Measurements from ENCODE around the gene ZNF70. TPM values are rescaled to one million over a fixed set of nuclear protein-coding genes. Genes with fewer than 3 reads are reported as not detected.

Gene ZNF70
- total and polyA plus RNA-seq, 9 of the 15 experiments (the other 6 are each of a cell fraction or from before 2014, with no cell fraction given) = 0.14 to 3.3 (median 1.4) TPM

DNA sequence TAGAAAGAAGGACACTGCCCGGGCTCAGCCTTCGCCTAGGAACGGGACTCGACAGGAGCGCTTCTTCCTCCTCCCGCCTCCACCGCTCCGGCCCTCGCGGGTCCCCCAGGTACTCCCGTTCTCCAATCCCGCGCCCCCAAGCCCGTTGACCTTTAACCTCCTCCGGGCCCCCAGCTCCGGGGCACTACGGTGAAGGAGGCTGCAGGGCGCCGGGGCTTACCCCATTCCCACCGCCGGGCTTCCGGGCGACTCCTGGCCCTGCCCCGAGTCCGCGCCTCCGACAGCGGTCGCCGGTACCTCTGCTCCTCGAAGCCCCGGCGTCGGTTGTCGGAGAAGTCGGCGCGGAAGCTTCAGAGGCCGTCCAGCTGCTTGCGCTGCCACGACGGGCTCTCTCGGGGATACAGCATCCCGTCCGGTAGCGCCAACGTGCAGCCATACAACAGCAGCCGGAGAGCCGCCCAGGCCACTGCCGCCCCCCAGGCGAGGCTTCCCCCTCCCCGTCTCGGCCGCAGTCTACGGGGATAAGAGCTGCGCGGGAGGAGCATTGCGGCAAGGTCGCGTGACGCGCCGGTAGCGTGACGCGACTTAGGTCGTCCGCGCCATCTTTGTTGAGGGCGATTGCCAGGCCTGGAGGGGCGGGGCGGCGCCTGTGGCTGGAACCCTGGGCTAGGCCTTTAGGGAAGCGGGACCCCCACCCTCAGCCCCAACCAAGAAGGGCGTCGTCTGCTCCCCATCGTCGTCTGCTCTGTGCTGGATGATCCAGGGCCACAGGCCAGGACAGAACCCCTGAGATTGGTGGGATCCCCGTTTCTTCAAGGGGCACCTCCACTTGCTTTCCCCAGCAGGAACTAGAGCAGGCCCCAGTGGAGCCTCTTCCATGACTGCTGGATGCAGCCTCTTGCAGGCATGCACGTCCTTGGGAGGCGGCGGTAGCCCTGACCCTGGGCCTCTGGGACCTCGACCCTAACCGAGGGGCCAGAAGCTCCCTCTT lies 33.8 kb downstream of the ZNF70 start (continued):
- TF ChIP-seq, protein P1, sequence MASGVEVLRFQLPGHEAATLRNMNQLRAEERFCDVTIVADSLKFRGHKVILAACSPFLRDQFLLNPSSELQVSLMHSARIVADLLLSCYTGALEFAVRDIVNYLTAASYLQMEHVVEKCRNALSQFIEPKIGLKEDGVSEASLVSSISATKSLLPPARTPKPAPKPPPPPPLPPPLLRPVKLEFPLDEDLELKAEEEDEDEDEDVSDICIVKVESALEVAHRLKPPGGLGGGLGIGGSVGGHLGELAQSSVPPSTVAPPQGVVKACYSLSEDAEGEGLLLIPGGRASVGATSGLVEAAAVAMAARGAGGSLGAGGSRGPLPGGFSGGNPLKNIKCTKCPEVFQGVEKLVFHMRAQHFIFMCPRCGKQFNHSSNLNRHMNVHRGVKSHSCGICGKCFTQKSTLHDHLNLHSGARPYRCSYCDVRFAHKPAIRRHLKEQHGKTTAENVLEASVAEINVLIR (CRISPR knock-in tag; IDR thresholded peaks at IDR 0.05) = peak; percentile 90
- TF ChIP-seq, protein P2, sequence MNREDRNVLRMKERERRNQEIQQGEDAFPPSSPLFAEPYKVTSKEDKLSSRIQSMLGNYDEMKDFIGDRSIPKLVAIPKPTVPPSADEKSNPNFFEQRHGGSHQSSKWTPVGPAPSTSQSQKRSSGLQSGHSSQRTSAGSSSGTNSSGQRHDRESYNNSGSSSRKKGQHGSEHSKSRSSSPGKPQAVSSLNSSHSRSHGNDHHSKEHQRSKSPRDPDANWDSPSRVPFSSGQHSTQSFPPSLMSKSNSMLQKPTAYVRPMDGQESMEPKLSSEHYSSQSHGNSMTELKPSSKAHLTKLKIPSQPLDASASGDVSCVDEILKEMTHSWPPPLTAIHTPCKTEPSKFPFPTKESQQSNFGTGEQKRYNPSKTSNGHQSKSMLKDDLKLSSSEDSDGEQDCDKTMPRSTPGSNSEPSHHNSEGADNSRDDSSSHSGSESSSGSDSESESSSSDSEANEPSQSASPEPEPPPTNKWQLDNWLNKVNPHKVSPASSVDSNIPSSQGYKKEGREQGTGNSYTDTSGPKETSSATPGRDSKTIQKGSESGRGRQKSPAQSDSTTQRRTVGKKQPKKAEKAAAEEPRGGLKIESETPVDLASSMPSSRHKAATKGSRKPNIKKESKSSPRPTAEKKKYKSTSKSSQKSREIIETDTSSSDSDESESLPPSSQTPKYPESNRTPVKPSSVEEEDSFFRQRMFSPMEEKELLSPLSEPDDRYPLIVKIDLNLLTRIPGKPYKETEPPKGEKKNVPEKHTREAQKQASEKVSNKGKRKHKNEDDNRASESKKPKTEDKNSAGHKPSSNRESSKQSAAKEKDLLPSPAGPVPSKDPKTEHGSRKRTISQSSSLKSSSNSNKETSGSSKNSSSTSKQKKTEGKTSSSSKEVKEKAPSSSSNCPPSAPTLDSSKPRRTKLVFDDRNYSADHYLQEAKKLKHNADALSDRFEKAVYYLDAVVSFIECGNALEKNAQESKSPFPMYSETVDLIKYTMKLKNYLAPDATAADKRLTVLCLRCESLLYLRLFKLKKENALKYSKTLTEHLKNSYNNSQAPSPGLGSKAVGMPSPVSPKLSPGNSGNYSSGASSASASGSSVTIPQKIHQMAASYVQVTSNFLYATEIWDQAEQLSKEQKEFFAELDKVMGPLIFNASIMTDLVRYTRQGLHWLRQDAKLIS (CRISPR knock-in tag; IDR thresholded peaks at IDR 0.05) = no peak
- peak; percentile 37 for TF ChIP-seq GABPA (tag; conservative IDR thresholded peaks at IDR 0.05; ENCODE audit: low read depth)
- peak; percentile 83 for TF ChIP-seq RAD51 (IDR thresholded peaks at IDR 0.05; ENCODE audit: borderline replicate concordance, low read depth)
- TF ChIP-seq ETV5 (CRISPR knock-in tag; IDR thresholded peaks at IDR 0.05; ENCODE audit: low read depth) = peak; percentile 21; the same call in 1 of the 2 replicates
- no peak for TF ChIP-seq FOXA1 (IDR thresholded peaks at IDR 0.05; ENCODE audit: borderline replicate concordance)
- TF ChIP-seq RBFOX2 (IDR thresholded peaks at IDR 0.05; ENCODE audit: low read depth, low read length) = peak; percentile 91
- TF ChIP-seq ZNF436 (CRISPR knock-in tag; IDR thresholded peaks at IDR 0.05) = no peak
- TF ChIP-seq EP400 (IDR thresholded peaks at IDR 0.05) = peak; percentile 57
- TF ChIP-seq ZNF586 (CRISPR knock-in tag; conservative IDR thresholded peaks at IDR 0.05) = no peak
- TF ChIP-seq, protein P3, sequence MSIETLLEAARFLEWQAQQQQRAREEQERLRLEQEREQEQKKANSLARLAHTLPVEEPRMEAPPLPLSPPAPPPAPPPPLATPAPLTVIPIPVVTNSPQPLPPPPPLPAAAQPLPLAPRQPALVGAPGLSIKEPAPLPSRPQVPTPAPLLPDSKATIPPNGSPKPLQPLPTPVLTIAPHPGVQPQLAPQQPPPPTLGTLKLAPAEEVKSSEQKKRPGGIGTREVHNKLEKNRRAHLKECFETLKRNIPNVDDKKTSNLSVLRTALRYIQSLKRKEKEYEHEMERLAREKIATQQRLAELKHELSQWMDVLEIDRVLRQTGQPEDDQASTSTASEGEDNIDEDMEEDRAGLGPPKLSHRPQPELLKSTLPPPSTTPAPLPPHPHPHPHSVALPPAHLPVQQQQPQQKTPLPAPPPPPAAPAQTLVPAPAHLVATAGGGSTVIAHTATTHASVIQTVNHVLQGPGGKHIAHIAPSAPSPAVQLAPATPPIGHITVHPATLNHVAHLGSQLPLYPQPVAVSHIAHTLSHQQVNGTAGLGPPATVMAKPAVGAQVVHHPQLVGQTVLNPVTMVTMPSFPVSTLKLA (conservative IDR thresholded peaks at IDR 0.05) = peak; percentile 59 to 83
- TF ChIP-seq TAF1 (IDR thresholded peaks at IDR 0.05; ENCODE audit: control insufficient read depth, extremely low read depth, insufficient read depth, low read length, severe bottlenecking) = peak; percentile 38
- peak; percentile 48 for TF ChIP-seq PHF20 (IDR thresholded peaks at IDR 0.05; ENCODE audit: partially characterized antibody)
- TF ChIP-seq FOXJ3 (CRISPR knock-in tag; IDR thresholded peaks at IDR 0.05) = no peak
- TF ChIP-seq MIER1 (IDR thresholded peaks at IDR 0.05; ENCODE audit: low read depth) = no peak
- TF ChIP-seq NFXL1 (CRISPR knock-in tag; IDR thresholded peaks at IDR 0.05) = no peak
- TF ChIP-seq BCL6 (CRISPR knock-in tag; IDR thresholded peaks at IDR 0.05) = no peak
- TF ChIP-seq, protein P4, sequence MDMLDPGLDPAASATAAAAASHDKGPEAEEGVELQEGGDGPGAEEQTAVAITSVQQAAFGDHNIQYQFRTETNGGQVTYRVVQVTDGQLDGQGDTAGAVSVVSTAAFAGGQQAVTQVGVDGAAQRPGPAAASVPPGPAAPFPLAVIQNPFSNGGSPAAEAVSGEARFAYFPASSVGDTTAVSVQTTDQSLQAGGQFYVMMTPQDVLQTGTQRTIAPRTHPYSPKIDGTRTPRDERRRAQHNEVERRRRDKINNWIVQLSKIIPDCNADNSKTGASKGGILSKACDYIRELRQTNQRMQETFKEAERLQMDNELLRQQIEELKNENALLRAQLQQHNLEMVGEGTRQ (CRISPR knock-in tag; IDR thresholded peaks at IDR 0.05) = peak; percentile 94
- TF ChIP-seq NFRKB (IDR thresholded peaks at IDR 0.05; ENCODE audit: low read depth) = no peak
- 0 out of 2 replicates have a peak, but pooled peaks have one; percentile 41 for TF ChIP-seq ZNF263 (CRISPR knock-in tag; IDR thresholded peaks at IDR 0.05; ENCODE audit: borderline replicate concordance)

All from K562 (cell line).